Endothelial cell of hepatic sinusoid (primary cell): ENCODE measurements around the gene FITM2.
"Not testable (repeated sequence)": the region's sequence is repeated elsewhere in the genome, so short reads cannot be mapped to it uniquely, and the experiment has no call there.

Experiments
- in situ Hi-C: cut with HindIII; loops from 2 replicates; pipeline ENCODE4 v1.10.0; 2017; ENCODE audit warnings: low sequenced_read_pairs

The FITM2 gene

GRCh38 chr20:44310664-44311639 is at the start of gene FITM2:
Gene FITM2, minus strand, starts transcription at chr20:44311202. Its CDS starts 54 bp downstream, at chr20:44311148.
- in situ Hi-C loops: no loop called here

GRCh38 chr20:44360221-44360620 is 49.2 kb upstream of the FITM2 start:
- in situ Hi-C loops: no loop called here

- in situ Hi-C loops: no loop called here
Observed at GRCh38 chr20:44358776-44359175, 47.8 kb upstream of the FITM2 start.

GRCh38 chr20:44357555-44358125 is 46.6 kb upstream of the FITM2 start:
- in situ Hi-C loops: no loop called here

- in situ Hi-C loops: no loop called here
Observed at GRCh38 chr20:44357020-44357419, 46.0 kb upstream of the FITM2 start.

GRCh38 chr20:44356353-44356723 is 45.3 kb upstream of the FITM2 start:
- in situ Hi-C loops: no loop called here

- in situ Hi-C loops: no loop called here
Observed at GRCh38 chr20:44355498-44356352, 44.7 kb upstream of the FITM2 start, which contains the start of gene HNF4A. Gene HNF4A, plus strand, starts transcription at chr20:44355699. Its CDS starts 106 bp downstream, at chr20:44355805.

- in situ Hi-C loops: no loop called here
Observed at GRCh38 chr20:44354979-44355497, 44.0 kb upstream of the FITM2 start.

- in situ Hi-C loops: no loop called here
Observed at GRCh38 chr20:44350567-44350966, 39.6 kb upstream of the FITM2 start.

- in situ Hi-C loops: no loop called here
Observed at GRCh38 chr20:44349349-44349748, 38.3 kb upstream of the FITM2 start.

- in situ Hi-C loops: no loop called here
Observed at GRCh38 chr20:44348168-44348659, 37.2 kb upstream of the FITM2 start.

GRCh38 chr20:44345941-44346340 is 34.9 kb upstream of the FITM2 start:
- in situ Hi-C loops: not testable (repeated sequence)

GRCh38 chr20:44345147-44345546 is 34.1 kb upstream of the FITM2 start:
- in situ Hi-C loops: no loop called here

GRCh38 chr20:44344723-44345122 is 33.7 kb upstream of the FITM2 start:
- in situ Hi-C loops: no loop called here

GRCh38 chr20:44343162-44343675 is 32.2 kb upstream of the FITM2 start:
- in situ Hi-C loops: no loop called here

- in situ Hi-C loops: no loop called here
Observed at GRCh38 chr20:44342248-44342647, 31.2 kb upstream of the FITM2 start.

- in situ Hi-C loops: no loop called here
Observed at GRCh38 chr20:44336725-44337380, 25.9 kb upstream of the FITM2 start, which contains the start of gene R3HDML. Gene R3HDML, plus strand, starts transcription at chr20:44337043. Its CDS starts 115 bp downstream, at chr20:44337158.

- in situ Hi-C loops: no loop called here
Observed at GRCh38 chr20:44336086-44336485, 25.1 kb upstream of the FITM2 start.

GRCh38 chr20:44335675-44336074 is 24.7 kb upstream of the FITM2 start:
- in situ Hi-C loops: no loop called here

GRCh38 chr20:44334709-44335108 is 23.7 kb upstream of the FITM2 start:
- in situ Hi-C loops: no loop called here
